LNCAP (cell line): Measurements from ENCODE around the gene CAMK2B.

Source experiments
- TF ChIP-seq, protein P1 (sequence below): fragments of 450-650 bp; IDR thresholded peaks from 2 replicates; pipeline ENCODE4 v1.5.1; 2017; ENCODE audit warnings: mild to moderate bottlenecking

CAMK2B gene

DNA sequence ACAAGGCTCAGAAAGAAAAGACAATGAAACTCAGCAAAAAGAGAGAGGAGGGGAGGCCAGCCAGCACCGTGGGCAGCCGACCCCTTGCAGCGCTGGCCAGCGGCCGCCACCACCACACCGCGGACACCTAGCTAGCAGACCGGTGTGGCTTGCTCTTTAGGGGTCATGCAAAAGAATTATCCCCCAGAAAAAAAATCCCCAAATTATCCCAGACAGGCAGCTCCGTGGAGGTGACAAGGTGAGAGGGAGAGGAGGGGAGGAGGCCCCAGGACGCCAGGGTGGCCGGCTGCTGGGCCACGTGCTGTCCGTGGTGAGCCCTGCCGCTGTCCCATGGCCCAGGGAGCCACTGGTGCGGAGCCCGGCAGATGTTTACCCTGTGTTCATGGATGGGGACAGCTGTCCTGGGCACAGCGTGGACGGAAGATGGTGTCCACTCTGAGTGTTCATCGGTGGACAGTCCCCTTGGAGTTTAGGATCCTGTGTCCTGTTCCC lies 108.1 kb downstream of the CAMK2B start:
- TF ChIP-seq, protein P1, sequence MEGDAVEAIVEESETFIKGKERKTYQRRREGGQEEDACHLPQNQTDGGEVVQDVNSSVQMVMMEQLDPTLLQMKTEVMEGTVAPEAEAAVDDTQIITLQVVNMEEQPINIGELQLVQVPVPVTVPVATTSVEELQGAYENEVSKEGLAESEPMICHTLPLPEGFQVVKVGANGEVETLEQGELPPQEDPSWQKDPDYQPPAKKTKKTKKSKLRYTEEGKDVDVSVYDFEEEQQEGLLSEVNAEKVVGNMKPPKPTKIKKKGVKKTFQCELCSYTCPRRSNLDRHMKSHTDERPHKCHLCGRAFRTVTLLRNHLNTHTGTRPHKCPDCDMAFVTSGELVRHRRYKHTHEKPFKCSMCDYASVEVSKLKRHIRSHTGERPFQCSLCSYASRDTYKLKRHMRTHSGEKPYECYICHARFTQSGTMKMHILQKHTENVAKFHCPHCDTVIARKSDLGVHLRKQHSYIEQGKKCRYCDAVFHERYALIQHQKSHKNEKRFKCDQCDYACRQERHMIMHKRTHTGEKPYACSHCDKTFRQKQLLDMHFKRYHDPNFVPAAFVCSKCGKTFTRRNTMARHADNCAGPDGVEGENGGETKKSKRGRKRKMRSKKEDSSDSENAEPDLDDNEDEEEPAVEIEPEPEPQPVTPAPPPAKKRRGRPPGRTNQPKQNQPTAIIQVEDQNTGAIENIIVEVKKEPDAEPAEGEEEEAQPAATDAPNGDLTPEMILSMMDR = no peak

DNA sequence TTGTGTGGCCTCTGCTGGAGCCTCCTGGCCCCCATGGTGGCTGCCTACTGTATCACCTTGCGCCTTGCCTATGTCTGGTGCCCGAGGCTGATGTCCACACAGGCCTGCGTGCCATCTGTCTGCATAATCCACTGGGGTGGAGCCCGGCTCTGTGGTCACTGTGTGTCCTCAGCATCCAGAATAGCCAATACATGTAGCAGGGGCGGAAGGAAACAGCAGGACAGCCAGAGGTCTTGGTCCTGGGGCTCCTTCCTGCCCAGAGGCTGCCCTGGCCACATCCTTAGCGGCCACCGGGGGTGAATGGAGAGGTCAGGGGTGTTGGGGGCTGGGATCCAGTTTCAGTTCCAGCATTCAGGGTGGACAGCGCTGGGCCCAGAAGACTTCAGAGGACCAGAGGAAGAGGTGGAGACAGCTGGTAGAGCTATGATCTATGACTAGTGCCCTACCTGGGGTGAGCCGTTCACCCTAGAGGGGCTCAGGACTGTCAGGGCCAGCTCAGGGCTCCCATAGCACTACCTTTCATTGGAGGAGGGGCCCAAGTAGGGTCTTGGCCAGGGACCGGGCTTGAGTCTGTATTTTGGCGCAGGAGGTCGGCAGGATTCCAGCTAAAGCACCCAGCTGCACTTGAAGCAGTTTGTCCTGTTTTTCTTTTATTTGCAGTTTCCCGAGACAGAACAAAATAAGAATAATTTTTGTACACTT lies 108.7 kb downstream of the CAMK2B start:
- TF ChIP-seq, protein P1 = no peak

DNA sequence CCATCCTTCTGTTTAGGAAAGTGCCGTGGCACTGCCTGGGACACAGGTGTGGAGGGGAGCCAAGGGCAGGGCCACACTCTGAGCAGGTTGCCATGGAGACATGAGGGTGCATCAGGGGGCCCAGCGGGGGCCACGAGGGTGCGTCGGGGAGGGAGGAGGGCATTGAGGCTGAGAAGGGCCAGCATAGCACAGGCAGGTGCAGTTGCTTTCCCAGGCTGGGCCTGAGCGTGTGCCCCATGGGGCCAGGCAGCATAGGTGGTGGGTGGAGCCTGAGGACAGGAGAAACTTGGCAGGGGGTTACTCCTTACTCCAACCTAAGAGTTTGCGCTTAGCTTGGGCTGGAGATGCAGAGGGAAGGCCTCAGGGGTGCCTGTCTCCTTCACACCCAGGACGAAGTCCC lies 109.4 kb downstream of the CAMK2B start:
- TF ChIP-seq, protein P1 = no peak

DNA sequence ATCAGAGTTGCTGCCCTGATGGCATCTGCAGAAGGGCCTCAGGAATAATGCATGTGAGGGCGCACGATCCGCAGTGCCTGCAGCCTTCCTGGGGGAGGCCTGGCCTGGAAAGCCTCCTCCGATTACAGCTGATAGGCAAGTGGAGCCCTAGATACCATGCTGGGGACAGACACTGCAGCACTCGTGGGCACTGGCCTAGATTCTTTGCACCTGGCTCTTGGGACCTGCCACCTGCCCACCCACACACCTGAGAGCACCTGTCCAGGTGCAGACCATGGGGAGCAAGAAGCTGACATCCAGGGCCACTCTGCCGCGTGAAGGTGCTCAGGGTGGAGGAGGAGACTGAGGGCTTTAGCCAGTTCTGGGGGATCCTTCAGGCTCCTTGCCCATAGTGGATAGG lies 109.9 kb downstream of the CAMK2B start:
- TF ChIP-seq, protein P1 = no peak

DNA sequence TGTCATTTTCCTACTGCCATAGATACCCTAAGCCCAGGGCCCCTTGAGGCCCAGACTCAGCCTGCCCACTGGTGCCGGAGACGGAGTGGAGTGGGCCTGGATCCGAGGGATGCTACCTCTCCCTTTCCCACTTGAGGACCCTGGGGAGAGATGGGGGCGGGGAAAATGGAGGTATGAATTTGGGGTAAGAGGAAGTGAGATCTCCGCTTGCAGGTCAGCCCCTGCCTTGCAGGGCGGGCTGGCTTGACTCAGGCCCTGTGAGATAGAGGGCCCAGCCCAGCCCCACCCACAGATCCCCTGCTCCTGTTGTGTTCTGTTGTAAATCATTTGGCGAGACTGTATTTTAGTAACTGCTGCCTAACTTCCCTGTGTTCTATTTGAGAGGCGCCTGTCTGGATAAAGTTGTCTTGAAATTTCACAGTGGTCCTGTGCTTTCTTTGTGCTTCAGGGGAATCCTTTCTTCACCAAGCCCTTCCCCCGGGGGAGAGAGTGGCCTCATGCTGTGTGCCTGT lies 111.5 kb downstream of the CAMK2B start:
- TF ChIP-seq, protein P1 = no peak

DNA sequence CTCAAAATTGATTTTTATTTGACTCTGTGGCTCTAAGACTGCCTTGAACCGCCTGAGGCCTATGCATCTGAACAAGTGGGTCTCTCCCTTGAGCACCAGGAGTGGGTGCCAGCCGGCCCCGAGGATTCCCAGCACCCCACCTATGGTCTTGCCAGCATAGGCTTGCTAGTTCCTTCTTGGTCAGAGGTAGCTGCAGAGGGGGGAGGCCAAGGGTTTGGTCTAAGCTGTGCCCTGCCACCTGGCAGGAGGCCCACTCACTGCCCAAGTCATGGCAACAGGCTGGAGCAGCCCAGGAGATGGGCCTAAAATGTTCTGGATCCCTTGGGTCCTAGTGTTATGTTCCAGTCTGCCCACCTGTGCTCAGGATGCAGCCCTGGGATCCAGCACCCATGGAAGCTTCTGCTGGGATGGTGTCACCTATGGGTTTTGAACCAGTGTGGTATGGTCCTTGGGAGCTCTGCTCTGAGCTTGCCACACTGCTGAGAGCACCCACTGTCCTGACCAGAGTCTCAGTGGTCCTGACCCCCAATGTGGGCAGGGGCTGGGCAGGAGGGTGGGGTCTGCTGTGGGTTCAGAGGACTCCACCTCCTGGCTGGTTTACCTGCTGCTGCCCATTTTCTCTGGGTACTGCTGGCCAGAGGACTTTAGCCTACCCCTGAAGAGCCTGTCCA lies 112.1 kb downstream of the CAMK2B start:
- TF ChIP-seq, protein P1 = no peak

DNA sequence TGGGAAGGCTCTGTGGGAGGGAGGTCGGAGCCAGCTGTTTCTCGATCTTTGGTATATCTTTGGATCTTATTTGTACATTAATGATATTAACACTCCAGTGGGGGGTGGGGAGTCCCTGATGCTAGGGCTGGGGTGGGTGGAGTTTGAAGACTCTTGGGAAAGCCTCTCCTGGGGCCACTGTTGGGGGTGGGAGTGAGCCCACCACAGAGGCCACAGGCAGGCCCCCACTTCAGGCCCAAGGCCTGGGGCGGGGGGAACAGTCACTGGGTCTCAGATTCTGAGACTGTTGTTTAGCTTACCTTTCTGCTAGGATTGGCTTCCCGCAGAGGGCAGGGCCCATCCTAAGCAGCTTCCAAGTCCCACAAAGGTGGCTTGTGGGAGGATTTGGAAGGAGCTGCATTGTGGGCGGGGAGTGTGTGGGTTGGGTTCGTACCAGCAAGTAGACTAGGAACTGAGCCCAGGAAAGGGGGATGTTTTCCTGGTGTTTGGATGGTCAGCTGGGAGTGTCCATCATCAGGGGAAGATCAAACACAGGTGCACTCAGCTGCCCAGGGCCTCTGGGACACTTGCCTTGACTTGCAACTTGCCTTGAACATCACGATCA lies 112.7 kb downstream of the CAMK2B start:
- TF ChIP-seq, protein P1 = no peak
